ENCODE measurements around the gene OXT.
"Not testable (repeated sequence)": the region's sequence is repeated elsewhere in the genome, so short reads cannot be mapped to it uniquely, and the experiment has no call there.

OXT gene

DNA sequence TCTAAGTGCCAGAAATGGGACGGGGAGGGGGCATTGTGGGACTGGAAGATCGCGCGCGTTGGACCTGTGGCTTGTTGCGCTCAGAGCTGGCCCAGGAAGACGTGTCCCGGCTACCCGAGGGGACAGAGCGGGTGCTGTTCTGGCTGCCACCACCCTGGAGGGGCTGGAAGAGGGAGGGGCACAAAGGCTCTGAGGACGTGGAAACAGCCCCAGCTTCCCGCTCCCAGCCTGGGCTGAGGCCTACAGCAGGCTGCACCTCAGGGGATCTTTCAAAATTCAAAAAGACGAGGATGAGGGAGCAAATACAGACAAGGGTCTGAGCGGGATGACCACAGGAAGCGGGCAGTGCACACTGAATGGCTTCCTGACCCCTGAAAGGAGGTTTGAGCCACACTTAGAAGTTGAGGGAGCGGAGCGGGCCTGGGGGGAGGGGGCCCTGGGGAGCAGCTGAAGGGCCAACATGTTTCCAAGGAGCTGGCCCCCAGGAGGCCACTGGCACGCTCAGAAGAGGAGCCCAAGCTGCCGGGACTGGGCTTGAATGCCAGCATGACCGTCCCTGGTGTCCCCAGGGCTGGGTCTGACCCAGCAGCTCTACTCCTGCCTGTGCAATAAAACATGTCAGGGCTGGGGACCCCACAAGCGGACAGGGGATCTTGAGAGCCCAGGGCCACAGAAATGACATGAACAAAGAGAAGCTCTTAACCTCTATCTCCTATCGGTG, 1.3 kb downstream of the OXT start:
- TF ChIP-seq EZH2phosphoT487 (IDR thresholded peaks at IDR 0.05; ENCODE audit: borderline replicate concordance), result no peak
- TF ChIP-seq, protein P1, sequence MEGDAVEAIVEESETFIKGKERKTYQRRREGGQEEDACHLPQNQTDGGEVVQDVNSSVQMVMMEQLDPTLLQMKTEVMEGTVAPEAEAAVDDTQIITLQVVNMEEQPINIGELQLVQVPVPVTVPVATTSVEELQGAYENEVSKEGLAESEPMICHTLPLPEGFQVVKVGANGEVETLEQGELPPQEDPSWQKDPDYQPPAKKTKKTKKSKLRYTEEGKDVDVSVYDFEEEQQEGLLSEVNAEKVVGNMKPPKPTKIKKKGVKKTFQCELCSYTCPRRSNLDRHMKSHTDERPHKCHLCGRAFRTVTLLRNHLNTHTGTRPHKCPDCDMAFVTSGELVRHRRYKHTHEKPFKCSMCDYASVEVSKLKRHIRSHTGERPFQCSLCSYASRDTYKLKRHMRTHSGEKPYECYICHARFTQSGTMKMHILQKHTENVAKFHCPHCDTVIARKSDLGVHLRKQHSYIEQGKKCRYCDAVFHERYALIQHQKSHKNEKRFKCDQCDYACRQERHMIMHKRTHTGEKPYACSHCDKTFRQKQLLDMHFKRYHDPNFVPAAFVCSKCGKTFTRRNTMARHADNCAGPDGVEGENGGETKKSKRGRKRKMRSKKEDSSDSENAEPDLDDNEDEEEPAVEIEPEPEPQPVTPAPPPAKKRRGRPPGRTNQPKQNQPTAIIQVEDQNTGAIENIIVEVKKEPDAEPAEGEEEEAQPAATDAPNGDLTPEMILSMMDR (conservative IDR thresholded peaks at IDR 0.05; ENCODE audit: low read length), result no peak
- Histone ChIP-seq H3K9me2 (replicated peaks; ENCODE audit: low read depth, low read length) (no peaks in the 10 kb centered on the region), H3K27me3 (ENCODE audit: insufficient read depth, low read length, poor library complexity, severe bottlenecking) (no peaks in the 10 kb centered on the region), H4K20me1 (ENCODE audit: insufficient read depth, low read length, poor library complexity, severe bottlenecking) (peaks cover 8% of the 10 kb centered on the region), H3K4me2 (ENCODE audit: low read depth, low read length, poor library complexity, severe bottlenecking) (peak overlapping the region; percentile 89), H3K4me1 (ENCODE audit: insufficient read depth, low read length, poor library complexity, severe bottlenecking) (peaks cover 20% of the 10 kb centered on the region), H3K9me3 (ENCODE audit: insufficient read depth, low read depth, low read length) (no peaks in the 10 kb centered on the region), H3K79me2 (ENCODE audit: insufficient read depth, low read length) (peaks cover 16% of the 10 kb centered on the region; the same call in 1 of the 2 replicates), H3K36me3 (ENCODE audit: insufficient read depth, low read length) (no peaks in the 10 kb centered on the region), H3K9ac (ENCODE audit: low read depth, low read length, poor library complexity, severe bottlenecking) (peak overlapping the region; percentile 84), H2AFZ (ENCODE audit: low read length) (peak overlapping the region; percentile 94), H3F3A (ENCODE audit: low read depth) (no peaks in the 10 kb centered on the region), H3K4me3 (ENCODE audit: low read length, poor library complexity, severe bottlenecking) (peak overlapping the region; percentile 82)

DNA sequence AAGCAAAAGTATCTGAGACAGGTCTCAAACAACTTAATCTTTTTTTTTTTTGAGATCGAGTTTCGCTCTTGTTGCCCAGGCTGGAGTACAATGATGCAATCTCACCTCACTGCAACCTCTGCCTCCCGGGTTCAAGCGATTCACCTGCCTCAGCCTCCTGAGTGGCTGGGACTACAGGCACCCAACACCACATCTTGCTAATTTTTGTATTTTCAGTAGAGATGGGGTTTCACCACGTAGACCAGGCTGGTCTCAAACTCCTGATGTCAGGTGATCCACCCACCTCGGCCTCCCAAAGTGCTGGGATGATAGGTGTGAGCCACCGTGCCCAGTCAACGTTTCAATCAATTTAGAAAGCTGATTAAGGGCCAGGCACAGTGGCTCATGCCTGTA, 1.8 kb downstream of the OXT start:
- not testable (repeated sequence) for H3F3A ChIP-seq (ENCODE audit: low read depth); H3K36me3 ChIP-seq (ENCODE audit: insufficient read depth, low read length); H3K9me3 ChIP-seq (ENCODE audit: insufficient read depth, low read depth, low read length); H3K27me3 ChIP-seq (ENCODE audit: insufficient read depth, low read length, poor library complexity, severe bottlenecking); H4K20me1 ChIP-seq (ENCODE audit: insufficient read depth, low read length, poor library complexity, severe bottlenecking); H3K9ac ChIP-seq (ENCODE audit: low read depth, low read length, poor library complexity, severe bottlenecking); H3K9me2 ChIP-seq (replicated peaks; ENCODE audit: low read depth, low read length); H2AFZ ChIP-seq (ENCODE audit: low read length); H3K4me3 ChIP-seq (ENCODE audit: low read length, poor library complexity, severe bottlenecking)
- peak overlapping the region; percentile 89 for H3K4me2 ChIP-seq (ENCODE audit: low read depth, low read length, poor library complexity, severe bottlenecking)
- H3K4me1 ChIP-seq (ENCODE audit: insufficient read depth, low read length, poor library complexity, severe bottlenecking), result peaks cover 20% of the 10 kb centered on the region
- peaks cover 16% of the 10 kb centered on the region; the same call in 1 of the 2 replicates for H3K79me2 ChIP-seq (ENCODE audit: insufficient read depth, low read length)

DNA sequence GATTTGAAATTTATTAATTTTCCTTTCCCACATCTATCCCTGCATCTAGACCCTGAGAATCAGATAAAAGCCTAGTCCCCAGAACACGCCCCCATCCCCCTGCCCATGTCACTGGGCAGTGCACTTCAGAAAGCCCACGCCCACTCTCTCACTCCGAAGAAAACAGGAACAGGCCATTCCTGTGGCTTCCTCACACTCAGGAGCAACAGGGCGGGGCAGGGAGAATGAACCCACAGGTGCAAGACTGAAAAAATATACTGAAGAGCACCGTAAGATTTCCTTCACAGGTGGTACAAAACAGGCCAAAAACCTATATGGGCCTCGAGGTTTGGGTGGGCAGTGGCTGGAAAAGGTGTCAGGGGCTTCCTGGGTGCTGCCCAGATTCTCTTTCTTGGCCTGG, 3.4 kb downstream of the OXT start:
- Histone ChIP-seq H3K4me2 (ENCODE audit: low read depth, low read length, poor library complexity, severe bottlenecking) (no peak overlapping the region), H3K4me1 (ENCODE audit: insufficient read depth, low read length, poor library complexity, severe bottlenecking) (peaks cover 20% of the 10 kb centered on the region), H3K27me3 (ENCODE audit: insufficient read depth, low read length, poor library complexity, severe bottlenecking) (no peaks in the 10 kb centered on the region), H2AFZ (ENCODE audit: low read length) (no peak overlapping the region), H3K9ac (ENCODE audit: low read depth, low read length, poor library complexity, severe bottlenecking) (no peak overlapping the region), H3K36me3 (ENCODE audit: insufficient read depth, low read length) (no peaks in the 10 kb centered on the region), H3K4me3 (ENCODE audit: low read length, poor library complexity, severe bottlenecking) (no peak overlapping the region), H3K79me2 (ENCODE audit: insufficient read depth, low read length) (peaks cover 16% of the 10 kb centered on the region; the same call in 1 of the 2 replicates), H3K9me2 (replicated peaks; ENCODE audit: low read depth, low read length) (no peaks in the 10 kb centered on the region), H4K20me1 (ENCODE audit: insufficient read depth, low read length, poor library complexity, severe bottlenecking) (no peaks in the 10 kb centered on the region), H3K9me3 (ENCODE audit: insufficient read depth, low read depth, low read length) (no peaks in the 10 kb centered on the region), H3F3A (ENCODE audit: low read depth) (no peaks in the 10 kb centered on the region)
- no peak for TF ChIP-seq EZH2phosphoT487 (IDR thresholded peaks at IDR 0.05; ENCODE audit: borderline replicate concordance)
- TF ChIP-seq, protein P1 (conservative IDR thresholded peaks at IDR 0.05; ENCODE audit: low read length), result no peak

DNA sequence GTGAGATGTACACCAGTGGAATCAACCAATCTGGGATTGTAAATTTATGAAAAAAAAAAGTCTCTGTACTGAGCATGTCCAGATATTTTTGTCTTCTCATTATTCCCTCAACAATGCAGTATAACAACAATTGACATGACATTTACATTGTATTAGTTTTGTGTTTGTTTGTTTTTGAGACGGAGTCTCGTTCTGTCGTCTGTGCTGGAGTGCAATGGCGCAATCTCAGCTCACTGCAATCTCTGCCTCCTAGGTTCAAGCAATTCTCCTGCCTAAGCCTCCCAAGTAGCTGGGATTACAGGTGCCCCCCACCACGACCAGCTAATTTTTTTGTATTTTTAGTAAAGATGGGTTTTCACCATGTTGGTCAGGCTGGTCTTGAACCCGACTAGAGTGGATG, 3.9 kb downstream of the OXT start:
- H3K9me2 ChIP-seq (replicated peaks; ENCODE audit: low read depth, low read length); H3K9me3 ChIP-seq (ENCODE audit: insufficient read depth, low read depth, low read length); H4K20me1 ChIP-seq (ENCODE audit: insufficient read depth, low read length, poor library complexity, severe bottlenecking); H3K9ac ChIP-seq (ENCODE audit: low read depth, low read length, poor library complexity, severe bottlenecking); H3K4me2 ChIP-seq (ENCODE audit: low read depth, low read length, poor library complexity, severe bottlenecking); H3K4me3 ChIP-seq (ENCODE audit: low read length, poor library complexity, severe bottlenecking); H3K27me3 ChIP-seq (ENCODE audit: insufficient read depth, low read length, poor library complexity, severe bottlenecking); H3F3A ChIP-seq (ENCODE audit: low read depth); H3K36me3 ChIP-seq (ENCODE audit: insufficient read depth, low read length); H2AFZ ChIP-seq (ENCODE audit: low read length): not testable (repeated sequence)
- Histone ChIP-seq H3K4me1 (ENCODE audit: insufficient read depth, low read length, poor library complexity, severe bottlenecking) (peaks cover 20% of the 10 kb centered on the region), H3K79me2 (ENCODE audit: insufficient read depth, low read length) (peaks cover 16% of the 10 kb centered on the region; the same call in 1 of the 2 replicates)

Data from Loucy (cell line).